GM18502 (cell line): ENCODE results near the gene RPS18.
"Not testable (repeated sequence)": the region's sequence is repeated elsewhere in the genome, so short reads cannot be mapped to it uniquely, and the experiment has no call there.

Experiments used
- ATAC-seq: cut with Tn5 transposase; IDR thresholded peaks from one replicate; pipeline ENCODE4 v1.9.1; 2021; ENCODE audit warnings: mild to moderate bottlenecking; ENCODE audit not compliant: unreplicated experiment, poor library complexity

RPS18 gene

GRCh38 chr6:33271468-33272274, at the start of gene RPS18, which contains the start of gene VPS52:
Gene RPS18 (plus strand): TSS chr6:33272075. CDS start chr6:33272120, 45 bp downstream.
Gene VPS52 (minus strand): TSS chr6:33271876. CDS start chr6:33271675, 201 bp downstream.
- peak; percentile 77 for ATAC-seq

GRCh38 chr6:33226503-33227120, 45.3 kb upstream of the RPS18 start:
- ATAC-seq, result not testable (repeated sequence)

- no peak for ATAC-seq
Measured at GRCh38 chr6:33235221-33235634, 36.6 kb upstream of the RPS18 start.

DNA sequence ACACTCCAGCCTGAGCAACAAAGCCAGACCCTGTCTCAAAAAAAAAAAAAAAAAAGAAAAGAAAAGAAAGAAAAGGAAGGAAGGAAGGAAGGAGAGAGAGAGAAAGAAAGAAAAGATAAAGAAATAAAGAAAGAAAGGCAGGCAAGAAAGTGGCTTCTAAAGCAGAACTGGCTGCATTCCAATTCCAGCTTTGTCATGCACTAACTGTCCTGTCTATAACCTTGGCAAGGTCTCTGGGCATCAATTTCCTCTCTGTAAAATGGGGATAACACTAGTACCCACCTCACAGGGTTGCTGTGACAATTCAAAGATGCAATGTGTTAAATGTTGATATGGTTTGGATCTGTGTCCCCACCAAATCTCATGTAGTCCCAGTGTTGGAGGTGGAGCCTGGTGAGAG, 35.5 kb upstream of the RPS18 start:
- no peak for ATAC-seq

DNA sequence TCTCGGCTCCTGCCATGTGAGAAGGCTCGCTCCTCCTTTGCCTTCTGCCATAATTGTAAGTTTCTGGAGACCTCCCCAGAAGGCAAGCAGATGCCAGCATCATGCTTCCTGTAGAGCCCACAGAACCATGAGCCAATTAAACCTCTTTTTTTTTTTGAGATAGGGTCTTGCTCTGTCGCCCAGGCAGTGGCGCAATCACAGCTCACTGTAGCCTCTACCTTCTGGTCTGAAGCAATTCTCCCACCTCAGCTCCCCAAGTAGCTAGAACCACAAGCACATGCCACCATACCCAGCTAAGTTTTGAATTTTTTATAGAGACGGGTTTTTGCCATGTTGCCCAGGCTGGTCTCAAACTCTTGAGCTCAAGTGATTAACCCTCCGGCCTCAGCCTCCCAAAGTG, 35.0 kb upstream of the RPS18 start:
- no peak for ATAC-seq

- ATAC-seq, result no peak
Measured at GRCh38 chr6:33237741-33238140, 34.1 kb upstream of the RPS18 start.

DNA sequence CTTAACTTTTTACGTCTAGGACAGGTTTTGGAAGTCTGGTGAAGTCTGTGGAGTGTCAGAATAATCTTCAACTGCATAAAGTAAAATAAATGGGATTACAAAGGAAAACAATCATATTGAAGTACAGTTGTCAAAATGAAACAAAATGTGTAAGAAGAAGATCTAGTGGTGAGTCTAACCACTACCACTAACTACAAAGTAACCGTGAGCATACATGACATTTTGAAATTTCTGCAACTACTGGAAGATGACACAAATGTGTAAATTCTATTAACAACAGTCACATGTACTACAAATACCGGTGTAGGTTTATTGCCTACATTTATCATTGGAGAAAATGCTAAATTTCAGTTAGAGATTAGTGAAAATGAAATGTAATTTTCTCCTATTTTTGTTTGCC, 29.9 kb upstream of the RPS18 start:
- ATAC-seq, result no peak

DNA sequence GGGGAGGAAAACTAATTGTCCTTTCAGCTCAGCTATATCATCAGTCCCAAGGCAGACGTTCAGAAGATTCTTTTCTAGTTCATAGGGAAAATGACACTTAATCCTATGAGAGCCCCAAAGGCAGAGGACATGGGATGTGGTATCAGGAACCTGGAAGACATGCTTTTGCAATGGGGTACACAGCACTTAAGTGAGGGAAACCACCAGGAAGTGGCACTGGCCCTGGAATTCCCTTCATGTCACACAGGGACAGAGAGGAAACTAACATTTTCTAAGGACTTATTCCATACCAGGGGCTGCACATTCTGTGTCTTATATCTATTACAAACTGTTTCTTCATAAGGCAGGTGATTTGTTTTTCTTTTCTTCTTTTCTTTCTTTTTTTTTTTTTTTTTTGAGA, 28.4 kb upstream of the RPS18 start:
- no peak for ATAC-seq

DNA sequence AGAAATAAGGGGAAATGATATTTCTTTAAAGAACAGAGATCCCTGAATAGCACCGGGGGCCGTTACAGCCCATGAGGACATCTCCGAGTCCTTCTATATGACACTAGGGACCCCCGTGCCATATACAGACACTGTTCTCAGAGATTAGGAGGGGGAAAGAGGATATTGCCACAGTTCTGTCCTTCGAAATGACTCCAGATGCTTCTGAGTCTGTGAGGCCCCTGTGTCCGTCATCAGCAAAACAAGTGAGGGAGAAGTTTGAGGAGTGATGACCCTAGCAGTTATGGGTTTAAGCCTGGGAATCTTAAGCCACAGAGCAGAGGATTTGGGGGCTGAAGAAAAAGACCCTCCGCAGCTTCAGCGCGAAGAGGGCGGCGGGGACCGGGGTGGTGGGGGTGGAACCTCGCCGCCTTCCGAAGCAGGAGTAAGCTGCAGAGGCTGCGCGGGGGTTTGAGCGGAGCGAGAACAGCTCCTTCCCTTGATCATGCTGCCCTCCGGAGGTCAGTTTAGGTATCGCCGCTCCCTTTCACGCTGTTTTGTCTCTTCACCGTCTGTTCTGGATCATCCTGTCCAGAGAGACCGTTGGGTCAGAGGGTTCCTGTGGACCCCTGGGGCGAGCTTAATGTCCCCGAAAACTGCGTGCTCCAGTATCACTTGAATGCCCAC, 23.8 kb upstream of the RPS18 start:
- peak; percentile 38 for ATAC-seq

- ATAC-seq, result peak; percentile 13
Measured at GRCh38 chr6:33248643-33248931, 23.3 kb upstream of the RPS18 start.

GRCh38 chr6:33248932-33249731, 22.7 kb upstream of the RPS18 start:
- ATAC-seq, result peak; percentile 90

DNA sequence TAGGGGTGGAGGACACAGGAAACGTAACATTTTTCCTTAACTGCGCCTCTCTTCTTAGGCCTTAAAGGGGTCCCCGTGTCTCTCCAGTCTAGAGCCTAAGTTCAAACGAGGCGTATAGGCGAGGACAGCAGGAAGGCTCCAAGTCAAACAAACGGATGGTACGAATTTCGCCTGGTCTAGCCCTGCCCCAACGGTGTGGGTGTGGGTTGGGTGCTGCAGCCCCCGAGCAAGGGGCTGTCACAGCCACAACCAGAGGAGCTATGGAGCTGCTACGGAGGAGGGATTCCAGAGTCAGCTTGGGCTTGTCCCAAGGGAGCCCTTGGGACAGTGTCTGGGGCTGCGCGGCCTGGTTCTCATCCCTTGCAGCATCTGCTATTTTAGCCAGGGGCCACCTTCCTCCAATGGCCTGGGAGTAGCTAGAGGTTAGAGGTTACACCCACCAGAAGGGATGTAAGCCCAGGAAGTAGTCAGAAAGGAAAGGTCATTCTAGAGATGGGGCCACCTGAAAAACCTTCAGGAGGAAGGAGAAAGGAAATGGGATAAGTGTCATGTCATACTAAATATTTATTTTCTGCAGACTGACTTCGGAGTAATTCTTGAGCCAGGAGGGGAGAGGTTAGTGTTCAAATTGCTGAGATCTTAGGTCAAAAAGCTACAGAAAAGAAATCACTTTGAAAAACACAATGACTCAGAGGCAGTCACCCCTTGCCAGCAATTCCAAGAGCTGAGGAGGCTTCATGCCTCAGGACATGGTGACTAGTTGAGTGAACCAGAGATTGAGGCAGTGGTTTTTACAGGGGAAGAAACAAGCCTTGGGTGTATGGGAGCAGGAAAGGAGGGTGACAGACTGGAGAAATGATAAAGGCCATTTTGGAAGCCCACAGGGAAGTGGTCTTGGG, 21.9 kb upstream of the RPS18 start:
- peak; percentile 6 for ATAC-seq

- ATAC-seq, result no peak
Measured at GRCh38 chr6:33250731-33251130, 21.1 kb upstream of the RPS18 start.

DNA sequence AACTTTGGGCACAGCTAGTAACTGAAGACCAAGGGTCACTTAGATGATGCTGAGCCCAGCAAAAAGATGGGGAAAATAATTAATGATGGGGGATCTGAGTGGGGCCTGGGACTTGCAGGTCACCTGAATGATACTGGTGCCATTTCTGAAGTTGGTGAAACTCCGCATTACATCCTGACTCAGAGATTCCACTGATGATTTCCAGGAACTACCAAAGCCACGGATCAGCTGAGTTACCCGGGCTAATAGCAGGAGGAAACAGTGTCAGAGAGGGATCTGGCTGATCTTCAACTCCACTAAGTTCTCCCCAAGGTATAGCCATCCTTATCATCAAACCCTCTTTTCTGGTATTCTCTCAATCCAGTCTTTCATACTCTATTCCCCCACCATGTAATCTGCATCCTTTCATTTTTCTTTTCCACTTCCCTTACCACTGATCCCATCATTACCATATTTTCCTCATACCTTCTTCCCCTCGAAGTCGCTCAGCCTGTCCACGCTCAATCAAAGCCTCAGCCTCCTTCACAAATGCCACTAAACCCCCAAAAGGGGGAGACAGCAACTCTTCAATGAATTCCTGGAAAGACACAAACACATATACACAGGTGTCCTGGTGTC, 20.4 kb upstream of the RPS18 start:
- no peak for ATAC-seq

- no peak for ATAC-seq
Measured at GRCh38 chr6:33252759-33253158, 19.1 kb upstream of the RPS18 start.

DNA sequence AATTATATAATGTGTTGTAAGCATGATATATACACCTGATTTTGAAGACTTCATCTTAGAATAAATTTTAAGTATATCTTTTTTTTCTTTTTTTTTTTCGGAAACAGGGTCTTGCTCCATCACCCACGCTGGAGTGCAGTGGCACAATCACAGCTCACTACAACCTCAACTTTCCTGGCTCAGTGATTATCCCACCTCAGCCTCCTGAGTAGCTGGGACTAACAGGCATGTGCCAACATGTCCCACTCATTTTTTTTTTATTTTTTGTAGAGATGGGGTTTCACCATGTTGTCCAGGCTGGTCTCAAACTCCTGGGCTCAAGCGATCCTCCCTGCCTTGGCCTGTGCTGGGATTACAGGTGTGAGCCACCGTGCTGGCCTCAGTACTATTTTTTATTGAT, 17.3 kb upstream of the RPS18 start:
- no peak for ATAC-seq

DNA sequence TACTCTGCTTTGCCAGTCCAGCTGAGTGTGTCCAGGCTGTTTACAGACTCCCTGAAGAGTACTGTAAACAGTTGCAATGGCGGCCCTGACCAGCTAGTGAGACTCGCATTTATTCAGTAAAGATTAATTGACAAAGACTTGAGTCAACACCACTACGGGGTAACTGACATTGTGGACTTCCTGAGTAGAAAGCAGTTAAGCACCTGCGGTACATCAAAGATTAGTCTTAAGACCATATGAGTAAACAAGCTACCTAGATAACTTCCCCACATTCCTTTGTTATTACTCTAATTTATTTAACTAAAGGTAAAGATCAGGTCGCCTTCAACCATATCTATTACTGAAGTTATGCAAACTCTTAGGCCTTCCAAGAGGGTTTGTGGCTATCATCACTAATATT, 12.8 kb upstream of the RPS18 start:
- no peak for ATAC-seq

GRCh38 chr6:33262490-33262889, 9.4 kb upstream of the RPS18 start:
- not testable (repeated sequence) for ATAC-seq

DNA sequence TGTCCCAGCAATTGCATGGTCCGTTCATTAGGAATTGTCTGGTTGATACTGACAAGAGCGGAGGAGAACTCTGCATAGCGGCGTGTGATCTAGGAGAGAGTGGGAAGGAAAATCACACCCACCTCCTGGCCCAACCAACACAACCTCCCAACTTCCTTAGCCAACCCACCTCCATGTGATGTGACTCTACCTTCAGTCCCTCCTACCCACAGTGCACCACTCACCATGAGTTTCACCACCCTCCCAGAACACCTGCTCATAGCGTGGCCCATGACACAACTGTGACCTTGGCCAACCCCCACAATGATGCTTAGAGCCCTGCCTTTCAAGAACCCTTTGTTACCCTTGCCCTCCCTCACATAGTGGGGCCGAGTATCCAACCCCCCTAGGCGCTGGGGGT, 7.9 kb upstream of the RPS18 start:
- ATAC-seq, result no peak
